Measurements from ENCODE around the gene GTF2F2.

DNA sequence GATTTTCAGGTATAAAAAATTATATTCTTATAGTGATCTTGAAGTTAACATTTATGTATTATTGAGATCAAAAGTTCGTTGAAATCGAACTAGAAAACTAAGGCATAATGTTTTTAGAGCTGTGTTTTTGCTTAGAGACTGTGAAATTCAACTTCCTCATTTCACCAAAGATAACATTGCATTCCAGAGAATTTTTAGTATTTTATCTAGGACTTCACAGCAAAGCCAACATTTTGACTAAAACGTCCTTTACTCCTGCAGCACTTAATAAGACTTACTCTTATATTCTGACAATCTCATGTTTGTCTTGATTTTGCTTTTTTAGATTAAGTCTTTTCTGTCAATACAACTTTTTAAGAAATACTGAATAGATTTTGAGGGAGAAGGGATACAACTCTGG is 75.8 kb downstream of the GTF2F2 start:
- TF ChIP-seq, protein P1, sequence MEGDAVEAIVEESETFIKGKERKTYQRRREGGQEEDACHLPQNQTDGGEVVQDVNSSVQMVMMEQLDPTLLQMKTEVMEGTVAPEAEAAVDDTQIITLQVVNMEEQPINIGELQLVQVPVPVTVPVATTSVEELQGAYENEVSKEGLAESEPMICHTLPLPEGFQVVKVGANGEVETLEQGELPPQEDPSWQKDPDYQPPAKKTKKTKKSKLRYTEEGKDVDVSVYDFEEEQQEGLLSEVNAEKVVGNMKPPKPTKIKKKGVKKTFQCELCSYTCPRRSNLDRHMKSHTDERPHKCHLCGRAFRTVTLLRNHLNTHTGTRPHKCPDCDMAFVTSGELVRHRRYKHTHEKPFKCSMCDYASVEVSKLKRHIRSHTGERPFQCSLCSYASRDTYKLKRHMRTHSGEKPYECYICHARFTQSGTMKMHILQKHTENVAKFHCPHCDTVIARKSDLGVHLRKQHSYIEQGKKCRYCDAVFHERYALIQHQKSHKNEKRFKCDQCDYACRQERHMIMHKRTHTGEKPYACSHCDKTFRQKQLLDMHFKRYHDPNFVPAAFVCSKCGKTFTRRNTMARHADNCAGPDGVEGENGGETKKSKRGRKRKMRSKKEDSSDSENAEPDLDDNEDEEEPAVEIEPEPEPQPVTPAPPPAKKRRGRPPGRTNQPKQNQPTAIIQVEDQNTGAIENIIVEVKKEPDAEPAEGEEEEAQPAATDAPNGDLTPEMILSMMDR (IDR thresholded peaks at IDR 0.05 in 2 of 3, conservative IDR thresholded peaks at IDR 0.05 in 1 of 3; ENCODE audit: borderline replicate concordance in 1 of 3, insufficient read depth in 1 of 3, low read depth in 2 of 3, low read length in 2 of 3), result no peak
- no peak for TF ChIP-seq POLR2AphosphoS5 (IDR thresholded peaks at IDR 0.05; ENCODE audit: low read depth, low read length)
- TF ChIP-seq ZNF274 (IDR thresholded peaks at IDR 0.05; ENCODE audit: low read depth, low read length), result no peak
- no peak for TF ChIP-seq EZH2 (IDR thresholded peaks at IDR 0.05)
- TF ChIP-seq TCF7L2 (IDR thresholded peaks at IDR 0.05; ENCODE audit: borderline replicate concordance, extremely low read depth, insufficient read depth, insufficient read length), result no peak

All from HCT116 (cell line).